Peyer's patch (tissue), 4 donors: ENCODE results near the gene CASKIN1.

Source experiments
- CTCF ChIP-seq, 6 experiments: fragments of 450-650 bp in 4 of 6; fragments of 200-600 bp in 2 of 6; sonication (generic) in 1 of 6; IDR thresholded peaks; one replicate each; pipeline ENCODE4 v1.5.1; 2017 to 2019; ENCODE audit warnings: antibody characterized with exemption in 6 of 6, mild to moderate bottlenecking in 3 of 6, moderate library complexity in 1 of 6
- POLR2A ChIP-seq, 2 donors: fragments of 450-650 bp; IDR thresholded peaks; one replicate each; pipeline ENCODE4 v1.5.1; 2017; ENCODE audit warnings: antibody characterized with exemption in 2 of 2, mild to moderate bottlenecking in 2 of 2, moderate library complexity in 2 of 2

GRCh38 chr16:2143878-2144485 is 52.4 kb downstream of the CASKIN1 start:
- TF ChIP-seq CTCF (IDR thresholded peaks at IDR 0.05) (no peak), POLR2A (IDR thresholded peaks at IDR 0.05) (no peak)
